HG03159 (cell line): ENCODE measurements around the gene SRPRB.

Experiments used
- ATAC-seq: cut with Tn5 transposase; IDR thresholded peaks from one replicate; pipeline ENCODE4 v1.9.1; 2021; ENCODE audit warnings: mild to moderate bottlenecking, moderate library complexity; ENCODE audit not compliant: unreplicated experiment

Gene SRPRB

DNA sequence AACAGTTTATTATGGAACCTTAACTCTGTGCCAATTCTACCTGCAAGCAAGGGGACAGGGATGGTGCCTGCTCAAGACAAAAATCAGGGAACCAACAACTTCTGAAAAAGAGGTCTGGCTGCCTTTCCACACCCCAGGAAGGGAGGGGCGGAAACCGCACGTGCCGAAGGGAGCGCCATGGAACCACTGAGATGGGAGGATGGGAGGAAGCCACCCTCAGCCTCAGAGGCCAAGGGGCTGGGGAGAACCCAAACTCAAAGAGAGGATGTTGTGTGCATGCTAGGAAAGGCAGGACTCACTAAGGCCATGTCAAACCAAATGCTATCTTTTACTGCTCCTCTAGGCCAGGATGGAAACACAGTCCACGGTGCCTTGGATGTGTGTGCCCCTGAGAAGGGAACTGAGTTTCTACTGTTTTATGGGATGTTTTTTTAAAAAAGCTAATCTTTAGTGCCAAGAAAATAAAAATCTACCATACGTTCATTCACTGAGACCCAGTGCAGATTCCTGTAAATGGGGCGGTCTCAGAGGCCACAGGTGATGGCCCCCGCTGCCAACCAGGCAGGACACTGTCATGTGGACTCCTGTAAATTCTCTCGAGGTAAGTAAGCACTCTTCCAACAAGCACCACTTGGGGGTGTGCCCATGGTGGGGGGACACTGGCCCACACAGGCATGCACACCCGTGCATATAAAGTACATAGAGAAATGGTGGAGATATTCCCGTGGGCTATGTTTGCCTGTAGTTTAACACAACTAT is 20.5 kb downstream of the SRPRB start:
- ATAC-seq = no peak

DNA sequence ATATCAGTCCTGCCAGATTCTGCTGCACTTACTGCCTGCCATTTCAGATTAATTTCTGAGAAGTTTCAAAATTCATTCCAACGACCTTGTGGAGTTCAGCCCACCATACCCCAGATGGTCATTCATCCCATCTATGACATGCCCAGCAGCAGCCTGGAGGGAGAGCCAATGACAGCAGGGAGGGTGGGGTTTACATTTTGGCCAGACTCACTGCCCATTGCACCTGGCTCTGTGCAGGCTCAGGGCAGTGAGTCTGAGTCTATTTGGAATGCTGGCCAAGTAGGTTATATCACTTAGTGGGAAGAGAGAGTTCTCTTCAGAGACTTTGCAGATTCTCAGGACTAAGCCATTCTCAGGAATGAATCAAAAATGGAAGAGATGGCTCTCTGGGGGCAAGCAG is 21.5 kb downstream of the SRPRB start:
- ATAC-seq = no peak

DNA sequence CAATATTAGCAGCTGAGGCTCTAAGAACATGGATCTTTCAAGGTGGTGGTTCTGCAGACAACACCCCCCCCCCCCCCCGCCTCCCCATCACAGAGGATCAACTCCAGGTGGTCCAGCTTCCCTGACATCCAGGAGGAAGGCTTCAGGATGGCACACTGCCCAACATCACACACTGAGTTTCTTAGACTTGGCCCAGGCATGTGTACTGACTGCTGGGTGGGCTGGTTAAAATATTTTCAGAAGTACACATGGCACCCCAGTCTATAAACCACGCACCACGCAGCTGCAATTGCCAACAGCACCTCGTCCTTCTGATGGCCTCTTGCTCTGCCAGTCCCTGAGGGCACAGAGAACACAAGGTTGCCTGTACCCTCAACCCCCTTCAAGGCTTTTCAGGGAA is 22.1 kb downstream of the SRPRB start:
- no peak for ATAC-seq

DNA sequence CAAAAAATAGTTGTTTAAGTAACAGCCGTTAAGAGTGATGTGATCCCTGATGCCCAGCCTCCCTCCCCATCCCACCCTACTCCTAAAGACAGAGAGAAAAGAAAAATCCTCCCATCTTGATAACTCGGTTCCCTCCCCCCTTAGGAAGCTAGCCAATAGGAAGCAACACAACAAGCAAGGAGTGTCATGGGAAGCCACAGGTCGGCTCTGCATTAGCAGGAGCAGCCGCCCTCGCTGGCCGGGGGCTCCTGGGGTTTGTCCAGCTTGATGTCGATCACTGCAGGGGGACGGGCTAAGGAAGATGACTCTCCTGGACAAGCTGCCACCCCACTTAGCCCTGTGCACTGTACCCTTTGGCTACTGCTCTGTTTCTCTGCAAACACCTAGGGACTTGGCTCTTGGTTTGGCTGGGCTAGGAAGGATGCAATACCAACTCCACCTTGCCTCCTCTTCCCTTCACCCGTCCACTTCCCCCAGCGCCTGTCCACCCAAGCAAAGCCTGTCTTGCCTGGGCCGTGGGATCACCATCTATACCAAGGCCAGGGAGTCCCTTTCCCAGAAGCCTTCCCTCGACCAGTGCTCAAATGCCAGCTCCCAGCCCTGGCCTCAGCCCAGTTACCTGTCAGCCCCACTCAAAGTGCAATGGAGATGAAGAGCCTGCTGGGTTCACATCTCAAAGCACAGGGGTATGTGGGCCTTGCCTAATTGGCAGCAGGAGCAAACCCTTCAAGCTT is 23.1 kb downstream of the SRPRB start:
- ATAC-seq = no peak

DNA sequence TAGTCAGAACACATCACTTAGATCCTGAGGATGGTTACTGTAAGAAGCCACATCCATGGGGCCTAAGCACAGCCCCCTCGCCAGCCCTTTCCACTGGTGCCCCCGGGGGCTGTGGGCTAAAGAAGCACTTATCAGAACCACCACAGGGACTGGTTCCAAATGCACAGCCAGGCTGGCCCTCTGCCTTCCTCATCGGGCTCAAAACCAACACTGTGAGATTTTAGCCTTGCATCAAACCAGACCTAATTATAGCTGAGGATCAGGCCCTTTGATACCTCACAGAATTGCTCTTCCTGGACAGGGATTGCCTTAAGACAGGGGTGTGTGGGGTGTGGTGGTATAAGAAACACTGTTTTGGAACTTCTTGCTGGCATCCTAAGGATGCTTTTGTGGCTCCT is 23.7 kb downstream of the SRPRB start:
- ATAC-seq = no peak

DNA sequence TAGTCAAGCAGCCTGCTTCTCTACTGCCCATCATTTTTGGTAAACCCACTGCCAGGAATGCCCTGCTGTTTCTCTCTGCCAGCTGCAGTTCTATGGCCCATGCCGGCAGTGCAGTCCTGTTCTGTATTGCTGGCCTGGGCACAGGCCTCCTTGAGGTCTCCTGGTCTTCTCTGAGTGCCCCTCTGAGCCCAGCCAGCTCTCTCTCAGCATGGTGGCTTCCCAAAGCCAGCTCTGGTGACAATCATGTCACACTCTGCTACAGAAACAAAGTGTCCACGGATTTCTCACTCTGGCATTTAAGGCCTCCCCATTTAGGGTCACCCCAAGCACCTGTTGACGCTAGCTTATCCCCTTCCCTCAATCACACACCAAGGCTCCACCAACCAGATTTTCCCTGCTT is 24.5 kb downstream of the SRPRB start:
- ATAC-seq = no peak

DNA sequence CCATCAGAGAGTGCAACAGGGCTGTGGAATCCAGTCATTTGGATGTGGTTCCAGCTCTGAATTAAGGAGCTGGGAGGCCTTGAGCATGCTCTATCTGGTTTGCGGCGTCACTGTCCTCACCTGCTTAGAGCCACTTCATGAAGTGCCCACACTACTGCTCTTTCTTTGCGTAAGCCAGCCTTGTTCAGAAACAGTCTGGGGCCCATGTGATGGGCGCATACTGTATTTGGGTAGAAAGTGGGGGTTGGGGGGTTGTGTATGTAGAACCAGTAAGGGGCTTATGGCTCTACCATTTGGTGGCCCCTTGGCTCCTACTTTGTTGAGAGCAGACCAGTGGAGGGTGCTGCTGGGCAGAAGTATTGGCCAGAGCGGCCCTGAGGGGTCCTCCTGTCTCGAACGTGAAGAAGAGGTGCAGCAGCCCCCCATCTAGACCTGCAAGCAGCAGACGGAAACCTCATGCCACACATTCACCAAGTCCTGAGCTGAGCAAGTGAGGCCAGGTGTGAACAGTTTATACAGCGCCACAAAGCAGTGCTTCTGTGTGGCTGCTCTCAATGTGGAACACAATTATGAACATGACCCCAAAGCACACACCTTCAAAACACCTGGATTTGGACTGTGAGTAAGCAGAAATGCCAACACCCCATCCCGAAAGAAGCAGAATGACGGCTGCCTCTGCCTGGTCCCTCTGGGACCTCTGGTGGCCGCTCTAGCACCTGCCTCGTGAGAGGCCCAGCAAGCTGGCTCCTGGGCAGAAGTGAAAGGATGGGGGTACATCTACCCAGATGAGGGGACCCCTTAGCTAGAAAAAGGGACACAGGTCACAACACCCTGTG is 26.6 kb downstream of the SRPRB start:
- no peak for ATAC-seq

DNA sequence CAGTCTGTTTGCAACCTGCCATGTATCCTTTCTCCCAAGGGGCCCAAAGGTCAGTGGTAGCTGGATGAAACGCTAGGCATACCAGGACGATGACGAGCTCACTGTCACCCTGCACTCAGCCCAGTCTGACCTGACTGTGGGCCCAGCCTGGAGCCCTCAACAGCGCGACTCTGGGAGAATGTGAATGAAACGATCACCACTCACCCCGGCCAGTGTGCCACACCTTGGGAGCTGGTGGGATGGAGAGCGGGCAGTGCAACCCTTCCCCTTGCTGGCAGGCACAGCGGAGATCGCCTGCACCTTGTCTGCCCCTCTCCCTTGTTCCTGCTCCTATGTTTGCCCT is 27.2 kb downstream of the SRPRB start:
- ATAC-seq = no peak

DNA sequence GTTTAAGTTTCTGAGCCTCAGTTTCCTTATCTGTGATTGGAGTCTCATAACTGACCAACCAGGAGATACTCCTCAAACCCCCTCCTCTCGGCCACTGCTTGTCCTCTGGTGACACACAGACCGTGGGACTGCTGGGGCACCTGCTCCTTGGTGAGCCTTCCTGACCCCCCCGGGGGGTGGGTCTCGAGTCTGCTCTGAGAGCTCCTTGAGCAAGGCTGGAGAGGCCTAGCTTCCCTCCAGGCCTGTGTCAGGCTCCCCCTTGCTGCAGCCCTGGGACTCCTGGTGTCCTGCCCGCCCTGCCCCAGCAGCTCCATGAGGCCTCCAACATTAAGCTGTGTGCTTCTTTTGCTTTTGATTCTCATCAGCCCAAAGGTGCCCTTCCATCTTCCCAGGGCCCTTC is 27.7 kb downstream of the SRPRB start:
- no peak for ATAC-seq

DNA sequence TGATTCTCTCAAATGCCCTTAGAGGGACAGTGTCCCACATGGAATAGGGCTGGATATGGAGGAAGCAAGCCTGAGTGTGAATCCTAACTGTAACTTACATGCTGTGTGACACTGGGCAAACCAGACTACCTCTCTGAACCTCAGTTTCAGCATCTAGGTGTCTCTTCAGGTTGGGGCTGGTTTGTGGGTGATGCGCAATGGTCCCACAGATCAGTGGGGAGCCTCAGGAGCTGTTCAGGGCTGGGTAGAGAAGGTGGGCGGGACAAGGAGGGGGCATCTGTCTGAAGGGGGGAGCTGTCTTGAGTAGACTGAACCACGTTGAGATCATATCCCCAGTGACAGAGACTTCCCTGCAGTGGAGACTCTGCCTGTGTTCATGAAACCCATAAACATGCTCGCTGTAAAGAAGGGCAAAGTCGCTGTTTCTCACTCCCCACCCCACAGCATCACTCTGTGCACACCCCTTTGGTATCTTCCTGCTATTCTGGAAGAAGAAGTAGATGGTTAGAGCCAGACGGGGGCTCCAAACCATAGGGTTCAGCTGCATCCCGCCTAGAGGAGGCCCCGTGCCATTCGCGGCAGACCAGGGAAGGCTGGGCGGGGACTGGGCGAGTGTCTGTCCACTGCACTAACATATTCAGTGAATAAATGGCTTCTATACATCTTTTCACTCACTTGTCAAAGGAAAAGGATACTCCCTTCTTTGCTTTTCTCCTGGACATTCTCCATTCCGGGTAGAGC is 28.4 kb downstream of the SRPRB start:
- ATAC-seq = no peak

DNA sequence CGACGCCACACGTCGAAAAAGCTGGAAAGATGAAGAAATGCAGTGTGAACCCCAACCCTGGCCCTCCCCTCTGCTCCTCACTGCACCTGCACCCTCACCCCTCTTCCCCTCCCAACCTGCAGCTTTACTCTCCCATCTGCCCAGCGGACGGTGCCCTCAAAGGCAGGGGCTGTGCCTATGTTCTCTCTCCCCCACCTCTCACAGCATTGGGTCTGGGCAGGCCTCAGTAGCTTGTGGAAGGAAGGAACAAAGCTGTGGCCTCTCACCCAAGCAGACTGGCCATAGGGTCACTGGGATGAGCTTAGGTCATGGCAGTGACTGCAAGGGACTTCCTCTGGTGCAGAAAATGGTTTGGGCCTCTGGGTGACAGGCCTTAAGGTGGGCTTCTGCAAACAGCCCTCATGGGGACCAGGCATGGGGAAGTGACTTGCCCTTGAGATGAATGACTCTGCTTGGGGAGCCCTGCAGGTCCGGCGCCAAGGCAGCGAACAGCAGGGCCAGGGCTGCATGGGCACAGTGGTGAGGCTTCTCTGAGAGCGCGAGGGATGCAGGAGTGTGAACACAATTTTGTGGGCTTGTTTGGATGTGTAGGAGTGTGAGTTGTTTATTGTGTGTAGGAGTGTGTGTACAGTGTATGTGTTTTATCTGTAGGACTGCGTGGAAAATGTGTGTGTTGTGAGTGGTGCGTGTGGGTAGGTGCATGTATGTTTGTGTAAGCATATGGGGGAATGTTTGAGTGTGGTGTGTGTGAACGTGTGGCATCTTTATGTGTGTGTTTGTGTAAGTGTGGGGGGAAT is 29.2 kb downstream of the SRPRB start:
- ATAC-seq = no peak

DNA sequence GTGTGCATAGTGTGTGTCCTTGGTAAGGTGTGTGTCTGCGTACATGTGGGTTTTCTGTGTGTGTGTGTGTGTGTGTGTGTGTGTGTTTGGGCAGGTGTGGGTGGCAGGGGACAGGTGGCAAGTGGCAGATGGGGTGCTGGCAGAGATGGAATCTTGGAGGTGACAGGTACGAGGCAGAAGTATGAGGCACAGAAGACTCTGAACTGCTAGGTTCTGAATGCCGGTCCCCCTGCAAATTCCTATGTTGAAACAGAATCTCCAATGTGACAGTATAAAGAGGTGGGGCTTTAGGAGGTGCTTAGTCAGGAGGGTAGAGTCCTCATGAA is 29.8 kb downstream of the SRPRB start:
- no peak for ATAC-seq

DNA sequence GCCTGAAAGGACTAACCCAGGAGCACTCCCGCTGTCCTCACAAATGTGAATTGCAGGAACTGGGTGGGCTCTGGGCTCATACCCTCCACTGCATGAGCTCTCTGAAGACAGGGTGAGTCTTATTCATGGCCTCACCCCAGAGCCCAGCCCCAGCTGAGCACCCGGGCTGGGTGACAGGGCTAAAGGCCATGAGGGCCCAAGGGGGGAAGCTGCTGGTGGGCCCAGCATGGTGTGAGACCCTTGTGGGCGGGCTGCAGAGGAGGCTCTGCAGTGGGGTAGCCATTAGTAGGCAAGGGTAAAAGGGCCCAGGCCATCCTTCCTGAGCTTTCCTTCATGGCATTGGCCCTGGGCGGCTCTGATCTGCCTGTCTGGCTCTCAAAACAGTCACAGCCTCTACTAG is 30.3 kb downstream of the SRPRB start:
- ATAC-seq = no peak

DNA sequence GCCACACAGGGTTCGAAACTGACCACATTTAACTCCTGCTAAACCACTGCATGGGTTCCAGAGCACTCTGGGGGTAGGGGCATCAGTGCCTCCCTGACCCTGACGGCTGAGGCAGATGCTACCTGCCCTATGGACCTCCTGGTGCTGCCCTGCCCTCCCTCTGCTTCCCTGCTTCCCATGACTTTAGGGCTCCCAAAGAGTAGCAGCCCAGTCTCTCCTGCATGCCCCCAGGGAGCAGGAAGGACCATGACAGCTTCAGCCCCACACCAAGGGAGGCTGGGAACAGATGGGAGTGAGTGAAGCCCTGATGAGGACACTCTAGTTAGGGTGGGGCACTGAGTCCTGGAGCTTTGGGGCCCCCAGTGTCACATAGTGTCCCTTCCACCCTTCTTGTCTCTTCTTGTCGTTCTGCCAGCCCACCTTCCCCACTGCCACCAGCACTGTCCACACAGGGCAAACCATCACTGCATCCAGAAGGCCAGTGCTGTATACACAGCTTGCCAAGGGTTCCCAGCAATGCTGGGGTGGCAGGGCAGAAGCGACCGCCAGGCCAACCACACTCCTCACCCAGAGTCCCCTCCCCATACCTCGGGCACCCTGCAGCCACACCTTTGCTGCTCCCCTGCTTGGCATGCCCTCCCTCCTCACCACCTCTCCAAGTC is 31.0 kb downstream of the SRPRB start:
- ATAC-seq = no peak

DNA sequence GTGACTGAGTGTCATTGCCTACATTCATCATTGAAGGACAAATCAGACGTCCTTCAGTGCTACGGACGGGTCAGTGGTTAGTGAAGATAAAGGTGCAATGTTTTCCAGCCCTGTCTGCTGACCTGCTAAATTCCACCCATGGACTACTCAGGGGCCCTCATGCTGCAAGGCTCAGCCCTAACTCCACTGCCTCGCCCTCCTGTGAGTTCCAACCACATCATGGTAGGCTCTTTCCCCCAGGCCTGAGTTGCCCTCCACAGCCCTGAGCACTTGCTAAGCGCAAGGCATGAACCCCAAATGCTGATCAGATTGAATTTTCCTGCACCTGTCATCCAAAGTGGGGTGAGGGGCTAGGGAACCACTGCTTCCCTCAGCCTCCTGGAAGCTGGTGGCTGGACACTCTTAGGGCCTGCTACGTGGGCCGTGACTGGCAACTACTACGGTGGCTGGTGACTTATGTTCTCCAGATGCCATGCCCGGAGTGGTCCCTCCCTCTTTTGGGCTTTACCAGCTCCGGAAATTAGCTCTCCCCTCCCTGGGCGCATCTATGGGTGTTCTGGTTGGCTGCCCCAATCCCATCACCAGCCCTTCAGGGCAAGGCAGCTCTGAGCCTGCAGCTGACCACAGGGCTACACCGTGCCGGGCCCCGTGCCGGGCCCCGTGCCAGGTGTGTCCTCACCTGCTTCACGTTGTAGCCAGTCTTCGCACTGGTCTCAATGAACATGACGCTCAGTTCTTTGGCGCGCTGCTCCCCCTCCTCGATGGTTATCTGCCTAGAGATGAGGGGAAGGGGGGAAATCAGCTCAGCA is 32.1 kb downstream of the SRPRB start:
- no peak for ATAC-seq

DNA sequence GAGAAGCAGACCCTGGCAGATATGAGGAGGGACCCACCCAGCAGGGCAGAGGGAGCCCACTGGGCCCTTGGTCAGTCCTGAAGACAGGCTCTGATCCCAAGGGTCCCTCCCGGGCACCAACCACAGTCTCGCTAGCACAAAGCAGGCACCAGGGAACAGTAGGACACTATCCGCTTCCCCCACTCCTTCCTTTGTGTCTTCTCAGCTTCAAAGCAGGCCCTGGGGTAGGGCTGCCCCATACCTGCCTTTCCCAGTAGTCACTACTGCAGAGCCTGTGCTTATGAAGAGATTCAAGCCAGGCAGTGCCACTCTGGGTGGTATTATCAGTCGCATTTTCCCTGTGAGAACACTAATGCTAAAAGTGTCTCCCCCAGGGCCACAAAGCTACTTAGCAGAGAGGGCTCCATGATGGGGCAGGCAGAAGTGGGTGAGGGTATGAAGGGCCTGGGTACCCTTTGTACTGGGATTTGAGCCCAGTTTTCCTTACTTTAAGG is 32.7 kb downstream of the SRPRB start:
- no peak for ATAC-seq

DNA sequence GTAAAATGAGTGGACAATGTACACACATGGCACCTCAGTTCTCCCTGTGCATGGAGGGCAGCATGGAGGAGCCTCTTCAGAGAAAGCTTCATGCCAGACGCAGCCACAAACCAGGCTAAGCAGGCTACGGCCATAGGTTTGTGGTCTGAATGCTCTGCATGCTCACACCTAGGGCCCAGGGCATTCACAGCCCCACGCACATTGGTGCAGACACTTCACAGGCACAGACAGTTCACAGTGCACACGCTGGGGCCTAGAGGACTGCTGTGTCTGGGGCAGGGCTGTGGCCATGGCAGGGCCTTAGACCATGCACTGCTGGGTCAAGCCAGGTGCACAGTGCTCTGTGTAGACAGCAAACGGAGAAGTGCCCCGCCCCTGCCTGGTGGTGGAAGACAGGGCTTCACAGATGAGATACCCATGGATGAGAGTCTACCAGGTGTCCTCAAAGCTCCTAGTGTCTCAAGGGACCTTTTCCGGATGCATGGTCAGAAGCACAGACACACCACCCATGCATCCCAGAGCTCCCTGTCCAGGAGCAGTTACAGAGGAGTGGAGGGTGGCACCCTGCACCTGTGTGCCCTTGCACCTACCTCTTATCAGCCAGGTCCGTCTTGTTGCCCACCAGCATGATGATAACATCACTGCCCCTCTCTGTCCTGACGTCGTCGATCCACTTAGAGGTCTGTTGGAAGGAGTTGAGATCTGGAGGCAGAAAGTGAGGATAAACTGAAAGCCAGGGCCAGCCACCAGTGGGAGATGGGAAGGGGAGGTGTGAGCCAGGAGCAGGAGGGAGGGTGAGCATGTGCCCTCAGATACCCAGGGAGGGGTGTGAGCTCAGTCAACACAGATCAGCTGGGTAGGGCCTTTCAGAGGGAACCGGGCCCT is 33.5 kb downstream of the SRPRB start:
- ATAC-seq = no peak
